Measurements from ENCODE around the gene TNFSF13B. TPM values are rescaled to one million over a fixed set of nuclear protein-coding genes. Genes with fewer than 3 reads are reported as not detected.
"Not testable (repeated sequence)": the region's sequence is repeated elsewhere in the genome, so short reads cannot be mapped to it uniquely, and the experiment has no call there.

TNFSF13B gene, protein sequence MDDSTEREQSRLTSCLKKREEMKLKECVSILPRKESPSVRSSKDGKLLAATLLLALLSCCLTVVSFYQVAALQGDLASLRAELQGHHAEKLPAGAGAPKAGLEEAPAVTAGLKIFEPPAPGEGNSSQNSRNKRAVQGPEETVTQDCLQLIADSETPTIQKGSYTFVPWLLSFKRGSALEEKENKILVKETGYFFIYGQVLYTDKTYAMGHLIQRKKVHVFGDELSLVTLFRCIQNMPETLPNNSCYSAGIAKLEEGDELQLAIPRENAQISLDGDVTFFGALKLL
- total RNA-seq, result 1 to 10 TPM; 2.8 to 6.6 TPM

- peaks cover 0 to 5% of the 10 kb centered on the region in 2 donors for H3K9me3 Mint-ChIP-seq
- peak; percentile 82 to 83 for ATAC-seq
- peak; percentile 36 to 66 for DNase-seq (ENCODE audit: low spot score in 2 of 2)
- peaks cover 0 to 11% of the 10 kb centered on the region in 2 donors for H3K36me3 Mint-ChIP-seq
- peak within 1 kb of the TSS; percentile 80 to 94 for H3K27ac Mint-ChIP-seq
These were observed at the start of gene TNFSF13B for GRCh38 chr13:108269601-108270328. Gene TNFSF13B (plus strand): TSS chr13:108269718. CDS start chr13:108269896, 178 bp downstream.

DNA sequence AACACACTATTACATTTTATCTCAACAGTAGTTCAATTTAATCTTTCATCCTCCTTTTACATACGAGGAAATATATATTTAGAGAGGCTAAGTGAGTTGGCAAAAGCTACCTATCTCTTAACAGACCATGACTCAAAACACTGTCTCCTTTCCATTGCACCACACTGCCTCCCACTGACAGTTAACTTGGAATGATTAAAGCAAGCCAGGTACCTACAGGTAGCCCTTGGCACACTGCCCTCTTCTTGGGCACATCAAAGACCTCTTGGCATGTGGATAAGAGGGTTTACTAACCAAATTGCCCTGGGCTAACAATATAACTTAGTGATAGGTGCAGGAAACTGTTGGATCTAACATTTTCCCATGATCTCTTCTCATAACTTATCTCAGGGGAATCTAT lies 49.5 kb upstream of the TNFSF13B start:
- Mint-ChIP-seq H3K36me3 (peaks cover 5 to 9% of the 10 kb centered on the region in 2 donors), H3K9me3 (no peaks in the 10 kb centered on the region), H3K27ac (peak overlapping the region; percentile 79 to 98)
- no peak for ATAC-seq
- no peak for DNase-seq (ENCODE audit: low spot score in 2 of 2)

- H3K36me3 Mint-ChIP-seq, result peaks cover 0 to 4% of the 10 kb centered on the region in 2 donors
- ATAC-seq (no peak), DNase-seq (ENCODE audit: low spot score in 2 of 2) (no peak)
- H3K27ac Mint-ChIP-seq, result no peak overlapping the region
- H3K9me3 Mint-ChIP-seq, result no peaks in the 10 kb centered on the region
These were observed 45.6 kb upstream of the TNFSF13B start for GRCh38 chr13:108223687-108224503.

DNA sequence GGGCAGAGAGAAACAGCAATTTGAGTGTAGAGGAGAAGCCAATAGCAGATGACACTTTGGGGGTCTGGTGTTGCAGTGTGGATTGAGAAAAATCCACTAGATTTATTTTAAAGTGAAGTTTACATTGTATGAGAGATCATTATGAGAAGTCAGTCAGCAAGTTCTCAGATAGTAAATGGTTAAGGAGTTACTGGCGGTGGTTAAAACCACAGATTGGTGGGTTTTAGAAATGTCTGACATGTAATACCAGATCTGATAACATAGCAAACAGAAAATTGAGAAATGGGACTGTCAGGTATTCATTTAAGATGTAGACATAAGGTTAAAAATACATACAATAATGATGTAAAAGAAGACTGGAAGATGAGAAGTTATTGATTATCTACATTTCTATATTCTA lies 44.1 kb upstream of the TNFSF13B start:
- peak overlapping the region in 1 of 2 donors; percentile 2 for H3K27ac Mint-ChIP-seq
- ATAC-seq, result peak; percentile 13 to 48
- DNase-seq (ENCODE audit: low spot score in 2 of 2), result no peak

DNA sequence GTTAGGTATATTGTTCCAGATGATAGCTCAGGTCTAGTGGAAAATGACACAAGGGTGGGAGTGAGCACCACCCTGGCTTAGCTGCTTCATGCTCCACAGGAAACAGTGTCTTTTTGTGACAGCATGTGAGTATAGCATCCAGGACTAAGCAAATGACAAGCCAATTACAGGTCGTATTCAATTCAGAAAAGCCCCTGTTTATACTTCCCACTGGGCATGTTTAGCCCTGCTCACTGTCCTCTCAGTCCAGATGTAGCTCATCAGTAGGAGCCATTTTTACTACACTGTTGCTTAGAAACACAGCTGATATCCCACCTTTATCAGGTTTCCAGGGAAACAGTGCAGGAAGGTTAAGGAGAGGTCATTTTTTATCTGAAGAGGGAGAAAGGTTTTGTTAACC lies 43.3 kb upstream of the TNFSF13B start:
- Mint-ChIP-seq H3K27ac (no peak overlapping the region), H3K36me3 (peaks cover 12 to 14% of the 10 kb centered on the region in 2 donors), H3K9me3 (no peaks in the 10 kb centered on the region)
- DNase-seq (ENCODE audit: low spot score in 2 of 2) (no peak), ATAC-seq (no peak)

More for the DNA sequence above, 44.1 kb upstream of the TNFSF13B start:
- H3K9me3 Mint-ChIP-seq, result no peaks in the 10 kb centered on the region
- H3K36me3 Mint-ChIP-seq, result peaks cover 12 to 14% of the 10 kb centered on the region in 2 donors

DNA sequence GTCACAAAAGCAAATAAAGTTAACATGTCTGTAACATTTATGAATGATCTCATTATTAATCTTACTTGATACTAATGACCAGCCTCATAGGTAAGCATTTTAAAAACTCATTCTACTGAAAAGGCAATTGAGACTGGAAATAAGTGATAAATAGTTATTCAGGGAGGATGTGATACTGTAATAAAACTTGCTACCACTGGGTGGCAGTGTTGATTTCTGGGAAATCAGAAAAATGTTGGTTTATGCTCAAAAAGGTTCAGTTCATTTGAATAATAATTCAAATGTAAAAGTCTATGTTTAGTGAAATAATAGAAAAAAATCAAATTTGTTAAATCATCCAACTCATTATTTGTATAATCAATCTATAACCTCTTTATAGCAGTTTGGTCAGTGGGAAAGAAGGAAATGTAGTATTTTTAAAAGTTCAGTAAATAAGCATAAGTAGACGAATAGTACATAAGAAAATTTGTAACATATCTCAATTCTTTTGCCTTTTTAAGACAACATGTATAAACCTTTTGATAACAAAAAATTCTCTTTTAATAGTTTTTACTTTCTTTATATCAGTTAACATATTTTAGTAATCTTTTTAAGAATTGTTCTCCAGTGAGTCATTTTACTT lies 41.8 kb upstream of the TNFSF13B start:
- peak in 1 of 2 donors; percentile 58 for DNase-seq (ENCODE audit: low spot score in 2 of 2)
- Mint-ChIP-seq H3K9me3 (no peaks in the 10 kb centered on the region), H3K27ac (no peak overlapping the region), H3K36me3 (peaks cover 12 to 14% of the 10 kb centered on the region in 2 donors)
- ATAC-seq, result no peak

DNA sequence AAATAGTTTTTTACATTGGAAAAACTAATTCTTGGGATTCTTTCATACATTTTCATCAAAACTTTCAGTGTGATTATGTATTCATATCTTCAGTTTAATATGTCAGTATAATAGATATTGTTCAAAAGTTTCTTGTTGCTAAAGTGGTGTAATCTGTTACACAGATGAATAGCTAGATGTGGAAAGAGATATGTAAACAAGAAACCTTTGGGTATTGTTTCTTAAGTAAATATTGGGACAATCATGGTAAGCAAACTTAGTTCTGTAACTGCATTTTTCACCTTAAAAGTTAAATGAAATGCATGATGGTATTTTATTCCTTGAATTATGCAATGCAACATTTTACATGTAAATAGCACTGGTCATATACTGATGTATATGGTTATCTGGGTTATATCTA lies 39.1 kb upstream of the TNFSF13B start:
- Mint-ChIP-seq H3K27ac (no peak overlapping the region), H3K9me3 (no peaks in the 10 kb centered on the region), H3K36me3 (peaks cover 12 to 18% of the 10 kb centered on the region in 2 donors)
- no peak for DNase-seq (ENCODE audit: low spot score in 2 of 2)
- no peak for ATAC-seq

- ATAC-seq (peak in 1 of 2 donors; percentile 58), DNase-seq (ENCODE audit: low spot score in 2 of 2) (no peak)
- peaks cover 27 to 31% of the 10 kb centered on the region in 2 donors for H3K9me3 Mint-ChIP-seq
- no peak overlapping the region for H3K27ac Mint-ChIP-seq
- H3K36me3 Mint-ChIP-seq, result peaks cover 11 to 16% of the 10 kb centered on the region in 2 donors
These were observed 20.4 kb upstream of the TNFSF13B start for GRCh38 chr13:108249150-108249549.

DNA sequence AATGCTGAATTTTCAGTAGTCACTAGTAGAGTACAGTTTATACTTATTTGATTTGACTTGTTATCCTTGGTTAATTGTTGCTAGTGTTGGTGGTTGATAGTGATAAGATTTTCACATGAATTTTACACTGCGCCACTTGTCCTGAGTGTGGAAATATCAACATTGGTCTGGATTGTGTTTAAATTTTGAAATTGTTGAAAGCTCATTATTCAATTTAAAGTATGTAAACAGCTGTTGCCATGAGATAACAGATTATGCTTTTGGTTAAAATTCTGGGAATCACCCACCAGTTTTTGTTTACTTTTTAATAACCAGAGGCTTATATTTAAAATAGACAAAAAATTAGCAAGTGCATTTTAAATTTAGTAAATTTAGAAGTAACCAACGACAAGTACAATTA lies 12.3 kb upstream of the TNFSF13B start:
- ATAC-seq, result no peak
- no peaks in the 10 kb centered on the region for H3K9me3 Mint-ChIP-seq
- no peak for DNase-seq (ENCODE audit: low spot score in 2 of 2)
- no peaks in the 10 kb centered on the region for H3K36me3 Mint-ChIP-seq
- H3K27ac Mint-ChIP-seq, result no peak overlapping the region

GRCh38 chr13:108263621-108264355 lies 5.7 kb upstream of the TNFSF13B start:
- H3K9me3 Mint-ChIP-seq, result peaks cover 0 to 5% of the 10 kb centered on the region in 2 donors
- H3K36me3 Mint-ChIP-seq, result peaks cover 0 to 14% of the 10 kb centered on the region in 2 donors

GRCh38 chr13:108266321-108266990 lies 3.1 kb upstream of the TNFSF13B start:
- H3K27ac Mint-ChIP-seq, result peak overlapping the region; percentile 36 to 69

More at GRCh38 chr13:108263621-108264355, 5.7 kb upstream of the TNFSF13B start:
- DNase-seq (ENCODE audit: low spot score in 2 of 2), result no peak
- no peak for ATAC-seq
- no peak overlapping the region for H3K27ac Mint-ChIP-seq

GRCh38 chr13:108267347-108267746 lies 2.2 kb upstream of the TNFSF13B start:
- Mint-ChIP-seq H3K27ac (no peak overlapping the region), H3K9me3 (peaks cover 0 to 5% of the 10 kb centered on the region in 2 donors), H3K36me3 (peaks cover 0 to 14% of the 10 kb centered on the region in 2 donors)
- DNase-seq (ENCODE audit: low spot score in 2 of 2) (no peak), ATAC-seq (no peak)

More at GRCh38 chr13:108266321-108266990, 3.1 kb upstream of the TNFSF13B start:
- peaks cover 0 to 5% of the 10 kb centered on the region in 2 donors for H3K9me3 Mint-ChIP-seq
- peaks cover 0 to 14% of the 10 kb centered on the region in 2 donors for H3K36me3 Mint-ChIP-seq
- DNase-seq (ENCODE audit: low spot score in 2 of 2) (no peak), ATAC-seq (no peak)

DNA sequence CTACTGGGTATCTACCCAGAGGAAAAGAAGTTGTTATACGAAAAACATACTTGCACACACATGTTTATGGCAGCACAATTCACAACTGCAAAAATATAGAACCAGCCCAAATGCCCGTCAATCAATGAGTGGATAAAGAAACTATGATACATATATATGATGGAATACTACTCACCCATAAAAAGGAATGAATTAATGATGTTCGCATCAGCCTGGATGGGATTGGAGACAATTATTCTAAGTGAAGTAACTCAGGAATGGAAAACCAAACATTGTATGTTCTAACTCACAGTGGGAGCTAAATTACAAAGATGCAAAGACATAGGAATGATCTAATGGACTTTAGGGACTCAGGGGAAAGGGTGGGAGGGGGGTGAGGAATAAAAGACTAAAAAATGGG lies 1.7 kb upstream of the TNFSF13B start:
- ATAC-seq; H3K27ac Mint-ChIP-seq; DNase-seq (ENCODE audit: low spot score in 2 of 2); H3K9me3 Mint-ChIP-seq: not testable (repeated sequence)
- H3K36me3 Mint-ChIP-seq, result peaks cover 0 to 14% of the 10 kb centered on the region in 2 donors

DNA sequence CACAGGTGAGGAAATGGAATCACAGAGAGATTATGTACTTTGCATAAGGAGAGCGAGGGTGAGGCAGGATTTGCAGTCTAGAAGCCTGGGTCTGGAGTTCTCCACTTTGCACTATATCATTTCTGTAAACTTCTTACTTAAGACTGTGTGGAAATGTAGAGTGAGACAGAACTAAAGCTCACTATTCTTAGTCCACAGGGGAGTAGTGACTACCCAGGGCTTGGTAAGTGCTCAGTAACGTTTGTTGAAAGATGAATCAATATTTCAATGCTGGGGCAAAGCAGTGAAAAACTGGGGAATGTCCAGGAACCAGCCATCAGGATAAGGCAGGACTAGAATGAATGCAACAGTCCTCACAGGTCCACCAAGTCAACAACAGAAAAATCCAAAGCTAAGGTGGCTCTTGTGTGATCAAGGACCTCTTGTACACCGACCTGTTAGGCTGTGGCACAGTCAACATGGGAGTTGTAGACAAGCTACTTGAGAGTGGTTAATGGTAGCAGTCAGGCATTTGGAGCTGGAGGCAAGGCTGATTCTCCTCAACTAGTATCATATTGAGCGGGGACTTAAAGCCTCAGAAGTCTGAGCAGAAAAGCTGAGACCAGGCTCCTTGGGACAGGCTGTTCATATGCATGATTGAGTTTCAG lies 929 bp upstream of the TNFSF13B start:
- H3K36me3 Mint-ChIP-seq, result peaks cover 0 to 14% of the 10 kb centered on the region in 2 donors
- peaks cover 0 to 5% of the 10 kb centered on the region in 2 donors for H3K9me3 Mint-ChIP-seq
- peak overlapping the region in 1 of 2 donors; percentile 33 for H3K27ac Mint-ChIP-seq
- ATAC-seq (peak; percentile 24 to 38), DNase-seq (ENCODE audit: low spot score in 2 of 2) (no peak)

- ATAC-seq (peak in 1 of 2 donors; percentile 10), DNase-seq (ENCODE audit: low spot score in 2 of 2) (no peak)
- Mint-ChIP-seq H3K36me3 (peaks cover 0 to 10% of the 10 kb centered on the region in 2 donors), H3K27ac (peak overlapping the region; percentile 80 to 94), H3K9me3 (no peaks in the 10 kb centered on the region)
These were observed 924 bp downstream of the TNFSF13B start for GRCh38 chr13:108270442-108270841.
